GM20431 (cell line): ENCODE data around the gene GLB1L3.
"Not testable (repeated sequence)": the region's sequence is repeated elsewhere in the genome, so short reads cannot be mapped to it uniquely, and the experiment has no call there.

Experiments used
- in situ Hi-C: fragments of 300-500 bp; cut with MseI, MboI; formaldehyde crosslinking; loops from one replicate; pipeline ENCODE4 v1.15.0; 2020; ENCODE audit warnings: low sequenced_read_pairs; ENCODE audit not compliant: unreplicated experiment

GLB1L3 gene

GRCh38 chr11:134293119-134294113, 17.2 kb downstream of the GLB1L3 start:
- in situ Hi-C loops: no loop called here

GRCh38 chr11:134294664-134295063, 18.5 kb downstream of the GLB1L3 start:
- in situ Hi-C loops: no loop called here

GRCh38 chr11:134312223-134312622, 36.0 kb downstream of the GLB1L3 start:
- in situ Hi-C loops: no loop called here

GRCh38 chr11:134312807-134313206, 36.6 kb downstream of the GLB1L3 start:
- in situ Hi-C loops: no loop called here

- in situ Hi-C loops: no loop called here
These were observed 37.2 kb downstream of the GLB1L3 start for GRCh38 chr11:134313379-134313778.

- in situ Hi-C loops: no loop called here
These were observed 37.8 kb downstream of the GLB1L3 start for GRCh38 chr11:134313821-134314607.

GRCh38 chr11:134317103-134317502, 40.9 kb downstream of the GLB1L3 start:
- in situ Hi-C loops: no loop called here

- in situ Hi-C loops: not testable (repeated sequence)
These were observed 45.2 kb downstream of the GLB1L3 start for GRCh38 chr11:134321373-134321772.

- in situ Hi-C loops: no loop called here
These were observed 46.4 kb downstream of the GLB1L3 start for GRCh38 chr11:134322553-134322952.

- in situ Hi-C loops: no loop called here
These were observed 52.3 kb downstream of the GLB1L3 start for GRCh38 chr11:134328433-134328832.

- in situ Hi-C loops: no loop called here
These were observed 54.6 kb downstream of the GLB1L3 start for GRCh38 chr11:134330611-134331353.

GRCh38 chr11:134331354-134332188, 55.4 kb downstream of the GLB1L3 start, which contains the start of gene GLB1L2:
TSS of gene GLB1L2 (plus strand) at chr11:134331988. CDS start at chr11:134332062, 74 bp downstream.
- in situ Hi-C loops: no loop called here

- in situ Hi-C loops: no loop called here
These were observed 56.0 kb downstream of the GLB1L3 start for GRCh38 chr11:134332189-134332631.

GRCh38 chr11:134332782-134333181, 56.6 kb downstream of the GLB1L3 start:
- in situ Hi-C loops: no loop called here

- in situ Hi-C loops: no loop called here
These were observed 57.1 kb downstream of the GLB1L3 start for GRCh38 chr11:134333312-134333711.

GRCh38 chr11:134333946-134334345, 57.8 kb downstream of the GLB1L3 start:
- in situ Hi-C loops: no loop called here

- in situ Hi-C loops: no loop called here
These were observed 58.8 kb downstream of the GLB1L3 start for GRCh38 chr11:134334796-134335571.

- in situ Hi-C loops: no loop called here
These were observed 60.9 kb downstream of the GLB1L3 start for GRCh38 chr11:134337051-134337450.
